GM21723 (cell line): ENCODE measurements around the gene SLC13A4.
"Not testable (repeated sequence)": the region's sequence is repeated elsewhere in the genome, so short reads cannot be mapped to it uniquely, and the experiment has no call there.

Experiments
- ATAC-seq: cut with Tn5 transposase; IDR thresholded peaks from one replicate; pipeline ENCODE4 v1.9.1; 2021; ENCODE audit warnings: mild to moderate bottlenecking, moderate library complexity; ENCODE audit not compliant: unreplicated experiment

Gene SLC13A4

GRCh38 chr7:135704074-135704473, 23.9 kb downstream of the SLC13A4 start:
- ATAC-seq: no peak

DNA sequence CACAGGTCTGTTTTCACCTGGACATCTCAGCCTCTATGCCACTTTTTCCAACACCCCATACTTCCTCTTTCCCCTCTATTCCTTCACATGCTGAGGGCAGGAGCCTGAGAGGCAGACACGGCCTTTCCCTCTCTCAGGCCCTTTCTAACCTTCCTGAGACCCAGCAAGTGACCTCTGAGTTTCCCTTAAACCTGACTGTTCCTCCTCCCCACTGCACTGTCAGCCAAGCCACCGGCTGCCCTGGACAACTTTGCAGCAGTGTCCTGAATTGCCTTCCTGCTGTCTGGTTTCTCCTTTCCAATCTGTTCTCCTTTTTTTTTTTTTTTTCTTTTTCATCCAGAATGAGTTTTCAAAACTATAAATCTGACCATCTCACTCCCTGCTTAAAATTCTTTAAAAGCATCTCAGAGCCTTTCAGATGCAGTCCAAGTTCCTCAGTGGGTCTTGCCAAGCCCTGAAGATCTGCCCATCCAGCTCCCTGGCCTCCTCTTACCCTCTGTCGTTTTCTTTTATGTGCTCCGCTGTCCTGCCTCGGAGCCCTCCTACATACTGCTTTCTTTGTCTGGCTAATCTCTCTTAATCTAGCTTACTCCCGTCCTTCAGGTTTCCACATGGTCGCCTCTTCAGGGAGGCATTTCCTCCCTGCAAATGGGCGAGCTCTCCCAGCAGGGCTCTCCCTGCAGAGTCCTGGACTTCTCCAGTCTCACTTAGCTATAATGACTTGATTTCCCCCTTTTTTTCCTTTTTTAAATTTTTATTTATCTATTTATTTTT, 30.5 kb downstream of the SLC13A4 start:
- ATAC-seq: no peak

GRCh38 chr7:135693558-135693957, 34.4 kb downstream of the SLC13A4 start:
- no peak for ATAC-seq

GRCh38 chr7:135692606-135693005, 35.4 kb downstream of the SLC13A4 start:
- not testable (repeated sequence) for ATAC-seq

- no peak for ATAC-seq
These were observed 35.9 kb downstream of the SLC13A4 start for GRCh38 chr7:135692055-135692454.

- no peak for ATAC-seq
These were observed 37.4 kb downstream of the SLC13A4 start for GRCh38 chr7:135690566-135690965.

DNA sequence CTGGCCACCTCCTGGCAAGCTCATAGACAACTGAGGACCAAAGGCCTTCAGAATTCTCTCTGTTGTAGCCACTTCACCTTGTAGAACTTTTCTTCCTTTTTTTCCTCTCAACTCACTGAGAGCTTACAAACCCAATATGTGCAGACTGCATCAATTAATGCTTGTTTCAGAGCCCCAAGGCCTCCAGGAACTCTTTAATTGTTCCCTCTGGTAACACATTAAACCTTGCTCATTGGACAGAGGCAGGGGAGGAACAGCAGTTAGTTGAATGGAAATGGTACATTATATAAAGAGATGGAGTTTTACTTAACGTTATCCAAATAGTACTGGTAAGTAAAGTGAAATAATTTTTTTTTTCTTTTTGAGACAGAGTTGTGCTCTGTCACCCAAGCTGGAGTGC, 40.5 kb downstream of the SLC13A4 start:
- ATAC-seq: no peak

DNA sequence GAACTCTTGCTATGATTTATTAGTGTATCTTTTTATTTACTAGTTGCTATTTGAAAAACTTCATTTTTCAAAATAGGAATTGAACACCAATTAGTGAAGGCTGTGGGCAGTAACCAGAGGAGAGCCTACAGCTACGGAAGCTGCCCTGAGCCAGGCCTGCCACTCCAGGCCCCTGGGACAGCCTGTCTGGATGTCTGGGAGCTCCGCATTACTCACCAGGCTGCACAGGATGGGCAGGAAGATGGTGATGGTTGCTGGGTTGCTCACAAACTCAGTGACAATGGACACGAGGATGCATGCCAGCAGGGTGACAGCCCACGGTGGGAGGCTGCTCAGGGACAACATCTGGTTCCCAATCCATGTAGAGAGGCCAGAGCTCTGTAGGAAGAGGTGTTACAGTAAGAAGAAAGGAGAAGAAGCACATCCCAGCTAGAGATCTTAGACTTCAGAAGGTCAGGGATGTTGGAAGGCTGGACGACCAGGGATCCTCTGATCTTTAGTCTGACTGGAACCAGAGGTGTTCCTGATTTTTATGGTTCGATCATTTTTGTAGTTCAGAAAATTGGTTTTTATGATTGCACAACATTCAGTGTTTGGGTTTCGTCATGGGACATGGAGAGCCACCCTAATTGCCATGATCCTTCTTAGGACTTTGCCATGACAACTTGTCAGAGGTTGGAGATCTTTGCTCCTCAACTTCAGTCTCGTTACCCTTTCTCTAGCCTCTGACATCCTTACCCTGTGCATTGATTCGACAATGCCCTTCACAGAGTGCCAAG, 42.5 kb downstream of the SLC13A4 start:
- ATAC-seq: no peak

- no peak for ATAC-seq
These were observed 43.3 kb downstream of the SLC13A4 start for GRCh38 chr7:135684699-135685098.

DNA sequence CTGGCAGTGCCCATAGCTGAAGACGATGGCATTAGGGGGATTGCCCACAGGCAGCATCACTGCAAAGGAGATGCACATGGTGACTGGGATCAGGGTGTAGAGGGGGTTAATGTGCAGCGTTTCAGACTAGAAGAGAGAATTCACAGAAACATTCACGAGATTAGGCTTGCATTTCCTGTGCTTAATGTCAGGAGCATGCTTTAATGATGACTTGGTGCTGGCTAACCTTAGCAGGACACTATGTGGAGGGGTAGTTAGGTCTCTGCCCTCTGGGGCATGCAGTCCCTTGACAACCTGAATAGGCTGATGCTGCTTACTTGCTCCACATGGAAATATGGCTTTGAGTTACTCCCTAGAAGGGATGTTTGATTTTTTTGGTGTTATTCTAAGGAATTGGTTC, 43.9 kb downstream of the SLC13A4 start:
- ATAC-seq: no peak

- no peak for ATAC-seq
These were observed 44.4 kb downstream of the SLC13A4 start for GRCh38 chr7:135683609-135684008.

DNA sequence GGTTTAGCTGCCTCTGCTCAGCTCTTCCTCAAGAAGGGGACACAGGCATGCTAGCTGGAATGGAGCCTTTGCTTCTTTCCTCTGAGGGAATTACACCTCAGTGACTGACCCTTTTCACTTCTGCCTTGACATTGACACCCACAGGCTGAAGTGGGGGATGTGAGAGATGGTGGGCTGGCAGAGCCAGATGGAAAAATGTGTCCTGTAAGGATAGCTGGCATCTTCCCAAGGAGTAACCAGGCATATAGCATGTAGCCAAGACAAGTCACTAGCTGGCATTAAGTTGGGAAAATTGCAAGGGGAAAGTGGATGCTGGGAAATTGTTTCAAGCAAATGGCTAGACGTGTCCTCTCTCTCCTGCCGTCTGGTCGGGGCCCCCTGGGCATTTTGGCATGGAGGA, 45.8 kb downstream of the SLC13A4 start:
- ATAC-seq: no peak

DNA sequence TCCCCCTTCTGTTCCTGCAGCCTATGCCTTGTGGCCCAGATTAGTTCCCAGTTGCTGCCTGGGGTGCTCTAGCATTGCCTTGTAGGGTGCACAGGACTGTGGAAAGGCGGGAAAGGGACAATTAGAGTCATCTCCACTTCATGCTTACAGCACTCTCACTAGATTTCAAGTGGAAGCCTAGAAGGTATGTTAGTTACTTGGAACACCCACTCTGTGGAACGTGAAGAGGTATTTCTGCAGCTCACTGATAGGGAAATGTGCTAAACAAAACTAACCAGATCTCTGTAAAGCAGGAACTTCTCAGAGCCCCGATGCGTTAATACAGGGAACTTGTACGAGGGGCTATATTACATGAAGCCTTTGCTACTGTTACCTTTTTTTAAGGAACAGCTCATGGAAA, 46.2 kb downstream of the SLC13A4 start:
- ATAC-seq: no peak

DNA sequence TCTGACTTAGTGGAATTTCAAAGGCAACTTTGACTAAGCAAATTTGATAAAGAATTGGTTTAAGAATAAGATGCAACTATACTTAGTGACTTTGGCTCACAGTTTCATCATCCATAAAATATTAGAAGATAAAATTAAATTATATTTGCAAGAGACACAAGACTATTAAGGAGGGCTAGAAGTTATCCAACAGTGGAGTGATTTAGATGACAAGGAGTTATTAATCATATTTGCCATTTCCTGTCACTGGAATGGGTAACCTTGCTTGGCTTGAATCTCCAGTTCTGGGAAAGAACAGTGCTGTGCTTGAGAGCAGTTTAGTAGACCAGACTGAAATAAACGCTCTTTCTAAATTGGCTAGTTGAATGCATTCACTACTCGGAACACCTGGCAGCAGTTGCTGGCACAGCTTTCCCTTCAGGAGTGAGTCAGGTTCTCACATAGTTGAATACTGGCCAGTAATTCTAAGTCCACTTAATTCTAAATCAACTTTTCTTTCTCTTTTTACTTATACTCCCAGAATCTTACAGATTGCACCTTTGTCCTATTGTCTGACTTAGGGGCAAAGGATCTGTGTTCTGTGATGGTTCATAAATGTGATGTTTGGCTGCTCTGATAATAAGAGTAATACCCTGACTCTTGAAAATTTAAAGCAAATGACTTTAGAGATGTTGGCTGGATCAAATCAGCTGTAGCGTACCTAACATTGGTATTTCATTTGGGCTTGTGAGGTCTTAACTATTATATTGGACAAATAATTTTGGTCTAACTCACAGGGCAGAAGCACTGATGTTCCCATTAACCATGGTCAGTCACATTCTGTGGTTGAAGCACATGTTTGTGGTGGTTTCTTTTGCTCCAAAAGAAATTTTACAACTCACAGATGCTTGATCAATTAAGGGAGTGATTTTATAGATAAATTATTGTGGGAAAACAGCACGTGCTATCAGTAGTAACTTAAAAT, 49.1 kb downstream of the SLC13A4 start:
- ATAC-seq: no peak

- ATAC-seq: no peak
These were observed 54.7 kb downstream of the SLC13A4 start for GRCh38 chr7:135673360-135673706.

DNA sequence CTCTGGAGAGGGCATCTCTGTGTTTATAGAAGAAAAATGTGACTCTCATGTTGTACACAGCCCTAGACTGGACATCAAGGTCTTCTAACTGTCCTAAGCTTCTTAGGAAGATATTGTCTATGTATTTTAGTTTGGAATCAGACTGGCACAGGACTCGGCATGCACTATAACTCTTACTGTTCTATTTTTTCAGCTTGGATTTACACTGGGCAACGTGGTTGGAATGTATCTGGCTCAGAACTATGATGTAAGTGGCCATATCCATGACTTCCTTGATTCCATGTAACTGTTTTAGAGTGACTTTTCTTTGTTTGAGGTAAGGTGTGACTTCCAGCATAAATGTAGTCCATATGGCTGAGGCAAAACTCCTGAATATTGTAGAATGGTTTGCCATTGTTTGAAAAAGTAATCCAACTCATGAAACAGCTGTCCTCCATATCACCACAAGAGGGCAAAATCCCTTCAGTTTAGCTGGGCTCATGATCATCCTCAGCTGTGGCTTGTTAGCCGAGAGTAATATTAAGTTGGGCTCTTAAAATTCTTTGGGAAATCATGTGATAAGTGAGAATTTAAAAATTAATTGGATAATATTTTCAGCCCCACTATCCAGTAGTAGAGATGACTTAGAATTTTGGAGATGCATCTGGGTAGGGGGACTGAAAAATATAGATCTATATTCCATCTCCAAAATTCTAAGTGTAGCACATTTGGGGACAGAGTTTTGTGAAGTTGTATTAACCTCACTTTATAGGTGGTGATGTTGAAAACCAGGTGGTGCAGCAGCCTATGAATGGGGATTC, 55.2 kb downstream of the SLC13A4 start:
- peak; percentile 73 for ATAC-seq

DNA sequence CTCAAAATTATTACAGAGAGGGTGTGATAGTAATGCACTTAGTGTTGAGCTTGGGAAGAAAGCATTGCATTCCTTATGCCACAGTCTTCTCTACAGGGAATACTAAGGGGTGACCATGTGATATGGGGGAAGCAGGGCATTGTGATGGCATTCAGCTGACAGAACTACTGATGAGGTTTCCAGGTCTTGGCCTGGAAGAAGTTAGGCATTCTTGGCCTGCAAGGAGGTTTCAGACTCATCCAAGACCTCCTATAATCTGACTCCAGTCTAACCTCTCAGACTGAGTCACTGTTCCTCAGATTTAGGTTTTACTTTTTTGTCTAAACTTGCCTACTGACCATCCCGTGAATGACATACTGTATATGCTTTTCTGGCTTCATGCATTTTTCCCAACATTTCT, 57.8 kb downstream of the SLC13A4 start:
- no peak for ATAC-seq

GRCh38 chr7:135669774-135670173, 58.2 kb downstream of the SLC13A4 start:
- no peak for ATAC-seq

DNA sequence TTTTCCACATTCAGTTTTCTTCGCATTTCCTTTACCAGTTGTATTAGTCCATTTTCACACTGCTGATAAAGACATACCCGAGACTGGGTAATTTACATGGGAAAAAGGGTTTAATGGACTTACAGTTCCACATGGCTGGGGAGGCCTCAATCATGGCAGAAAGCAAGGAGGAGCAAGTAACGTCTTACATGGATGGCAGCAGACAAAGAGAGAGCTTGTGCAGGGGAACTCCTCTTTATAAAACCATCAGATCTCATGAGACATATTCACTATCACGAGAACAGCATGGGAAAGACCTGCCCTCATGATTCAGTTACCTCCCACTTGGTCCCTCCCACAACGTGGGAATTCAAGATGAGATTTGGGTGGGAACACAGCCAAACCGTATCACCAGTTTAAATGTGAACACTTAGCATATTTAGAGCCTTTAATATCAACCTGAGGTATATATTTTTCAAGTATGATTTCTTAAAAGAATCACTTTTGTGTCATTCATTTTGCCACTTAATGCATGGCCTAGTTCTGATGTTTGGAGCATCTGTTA, 59.1 kb downstream of the SLC13A4 start:
- ATAC-seq: not testable (repeated sequence)

- ATAC-seq: not testable (repeated sequence)
These were observed 60.4 kb downstream of the SLC13A4 start for GRCh38 chr7:135667626-135668025.
